Transverse colon (tissue), 3 donors: ENCODE data around the gene TBC1D10B.

Source experiments
- POLR2A ChIP-seq: fragments of 450-650 bp; IDR thresholded peaks from one replicate; pipeline ENCODE4 v1.6.1; 2016; ENCODE audit warnings: antibody characterized with exemption, mild to moderate bottlenecking, moderate library complexity
- TF ChIP-seq, protein P1 (sequence below), 5 experiments: fragments of 200-600 bp in 3 of 5; fragments of 450-650 bp in 2 of 5; sonication (generic) in 3 of 5; IDR thresholded peaks; 1 replicate in 2 of 5; 2 replicates in 3 of 5; pipeline ENCODE4 v1.5.1; 2016 to 2017; ENCODE audit warnings: antibody characterized with exemption in 5 of 5, inconsistent platforms in 3 of 5, mild to moderate bottlenecking in 2 of 5, moderate library complexity in 1 of 5

DNA sequence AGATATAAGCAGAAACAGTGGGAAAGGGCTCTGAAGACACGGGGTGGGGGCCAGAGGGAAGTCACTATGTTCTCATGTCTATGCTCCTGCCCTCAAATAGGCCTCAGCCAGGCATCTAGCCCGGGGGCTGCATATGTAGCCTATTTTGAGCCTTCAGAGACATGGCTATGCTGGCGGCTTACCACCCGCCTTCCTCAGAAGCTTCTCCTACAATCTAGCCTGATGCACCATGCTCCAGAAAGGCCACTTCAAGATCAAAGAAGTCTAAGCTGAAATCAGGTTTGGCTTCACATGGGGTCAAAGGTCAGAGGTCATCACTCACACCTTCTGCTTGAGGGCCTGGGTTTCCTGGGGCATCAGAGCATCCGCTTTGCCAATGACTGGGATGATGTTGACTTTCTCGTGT is 10.5 kb upstream of the TBC1D10B start:
- TF ChIP-seq POLR2A: no peak
- TF ChIP-seq, protein P1, sequence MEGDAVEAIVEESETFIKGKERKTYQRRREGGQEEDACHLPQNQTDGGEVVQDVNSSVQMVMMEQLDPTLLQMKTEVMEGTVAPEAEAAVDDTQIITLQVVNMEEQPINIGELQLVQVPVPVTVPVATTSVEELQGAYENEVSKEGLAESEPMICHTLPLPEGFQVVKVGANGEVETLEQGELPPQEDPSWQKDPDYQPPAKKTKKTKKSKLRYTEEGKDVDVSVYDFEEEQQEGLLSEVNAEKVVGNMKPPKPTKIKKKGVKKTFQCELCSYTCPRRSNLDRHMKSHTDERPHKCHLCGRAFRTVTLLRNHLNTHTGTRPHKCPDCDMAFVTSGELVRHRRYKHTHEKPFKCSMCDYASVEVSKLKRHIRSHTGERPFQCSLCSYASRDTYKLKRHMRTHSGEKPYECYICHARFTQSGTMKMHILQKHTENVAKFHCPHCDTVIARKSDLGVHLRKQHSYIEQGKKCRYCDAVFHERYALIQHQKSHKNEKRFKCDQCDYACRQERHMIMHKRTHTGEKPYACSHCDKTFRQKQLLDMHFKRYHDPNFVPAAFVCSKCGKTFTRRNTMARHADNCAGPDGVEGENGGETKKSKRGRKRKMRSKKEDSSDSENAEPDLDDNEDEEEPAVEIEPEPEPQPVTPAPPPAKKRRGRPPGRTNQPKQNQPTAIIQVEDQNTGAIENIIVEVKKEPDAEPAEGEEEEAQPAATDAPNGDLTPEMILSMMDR (IDR thresholded peaks at IDR 0.05): no peak
